Neural cell (in vitro differentiated cells): ENCODE results near the gene CAPN7.

Experiments
- EP300 ChIP-seq: fragments of 450-650 bp; conservative IDR thresholded peaks from 2 replicates; pipeline ENCODE4 v1.6.1; 2014; ENCODE audit warnings: antibody characterized with exemption, mild to moderate bottlenecking, moderate library complexity; ENCODE audit not compliant: poor library complexity, severe bottlenecking
- EZH2 ChIP-seq: fragments of 200-600, 300-800 bp; shearing (Covaris generic), sonication (generic); IDR thresholded peaks from 2 replicates; pipeline ENCODE4 v1.6.1; 2014; ENCODE audit warnings: antibody characterized with exemption, low read length, borderline replicate concordance, mild to moderate bottlenecking; ENCODE audit not compliant: insufficient read depth, poor library complexity, severe bottlenecking
- RAD21 ChIP-seq: fragments of 450-650 bp; conservative IDR thresholded peaks from 2 replicates; pipeline ENCODE4 v1.6.1; 2014; ENCODE audit warnings: antibody characterized with exemption, mild to moderate bottlenecking, moderate library complexity
- TF ChIP-seq, protein P1 (sequence below): fragments of 450-650 bp; IDR thresholded peaks from 2 replicates; pipeline ENCODE4 v1.5.1; 2014; ENCODE audit warnings: antibody characterized with exemption, mild to moderate bottlenecking, moderate library complexity; ENCODE audit not compliant: poor library complexity, severe bottlenecking
- TF ChIP-seq, protein P2 (sequence below): IDR thresholded peaks from 2 replicates; pipeline ENCODE4 v1.6.1; 2012; ENCODE audit warnings: borderline replicate concordance

DNA sequence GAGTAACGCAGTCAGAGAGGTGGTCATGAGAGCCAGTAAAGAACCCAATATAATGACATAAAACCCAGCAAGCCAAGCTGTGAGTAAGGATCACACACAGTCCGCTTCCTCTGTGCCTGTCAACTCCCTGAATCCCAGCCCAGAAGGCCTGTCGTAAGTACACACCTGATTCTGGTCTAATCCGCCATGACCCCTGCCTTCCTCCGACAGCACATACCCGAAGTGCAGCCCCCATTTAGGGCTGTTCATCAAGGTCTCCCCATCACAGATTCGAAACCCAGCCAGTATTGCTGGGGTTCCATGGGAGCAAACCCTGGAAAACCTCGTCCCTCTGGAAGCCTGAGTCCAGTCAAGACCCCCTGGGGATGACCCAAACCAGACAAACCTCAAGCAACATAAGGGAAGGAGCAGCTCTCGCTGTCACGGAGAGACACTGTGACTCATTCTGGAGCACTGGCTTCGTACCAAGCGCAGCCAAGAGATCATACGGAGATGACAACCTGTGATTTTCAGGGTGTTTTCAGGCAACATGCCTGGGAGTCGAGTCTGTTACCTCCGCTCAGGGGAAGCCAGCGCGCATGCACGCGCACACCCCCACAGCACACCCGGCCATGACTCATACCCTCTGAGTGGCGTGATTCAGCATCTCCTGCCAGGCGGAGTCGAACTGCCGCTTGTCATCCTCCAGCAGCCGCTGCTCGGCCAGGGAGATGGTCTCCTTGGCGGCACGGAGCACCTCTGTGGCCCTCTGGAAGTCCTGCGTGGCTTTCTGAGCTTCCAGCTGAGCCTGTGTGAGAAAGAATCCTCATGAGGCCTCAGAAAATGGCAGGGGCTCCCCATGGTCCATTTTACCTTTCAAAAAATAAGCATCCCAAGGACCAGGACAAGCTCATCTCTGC is 63.3 kb downstream of the CAPN7 start:
- TF ChIP-seq, protein P1, sequence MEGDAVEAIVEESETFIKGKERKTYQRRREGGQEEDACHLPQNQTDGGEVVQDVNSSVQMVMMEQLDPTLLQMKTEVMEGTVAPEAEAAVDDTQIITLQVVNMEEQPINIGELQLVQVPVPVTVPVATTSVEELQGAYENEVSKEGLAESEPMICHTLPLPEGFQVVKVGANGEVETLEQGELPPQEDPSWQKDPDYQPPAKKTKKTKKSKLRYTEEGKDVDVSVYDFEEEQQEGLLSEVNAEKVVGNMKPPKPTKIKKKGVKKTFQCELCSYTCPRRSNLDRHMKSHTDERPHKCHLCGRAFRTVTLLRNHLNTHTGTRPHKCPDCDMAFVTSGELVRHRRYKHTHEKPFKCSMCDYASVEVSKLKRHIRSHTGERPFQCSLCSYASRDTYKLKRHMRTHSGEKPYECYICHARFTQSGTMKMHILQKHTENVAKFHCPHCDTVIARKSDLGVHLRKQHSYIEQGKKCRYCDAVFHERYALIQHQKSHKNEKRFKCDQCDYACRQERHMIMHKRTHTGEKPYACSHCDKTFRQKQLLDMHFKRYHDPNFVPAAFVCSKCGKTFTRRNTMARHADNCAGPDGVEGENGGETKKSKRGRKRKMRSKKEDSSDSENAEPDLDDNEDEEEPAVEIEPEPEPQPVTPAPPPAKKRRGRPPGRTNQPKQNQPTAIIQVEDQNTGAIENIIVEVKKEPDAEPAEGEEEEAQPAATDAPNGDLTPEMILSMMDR: no peak
- no peak for TF ChIP-seq RAD21
- TF ChIP-seq EZH2: no peak
- TF ChIP-seq, protein P2, sequence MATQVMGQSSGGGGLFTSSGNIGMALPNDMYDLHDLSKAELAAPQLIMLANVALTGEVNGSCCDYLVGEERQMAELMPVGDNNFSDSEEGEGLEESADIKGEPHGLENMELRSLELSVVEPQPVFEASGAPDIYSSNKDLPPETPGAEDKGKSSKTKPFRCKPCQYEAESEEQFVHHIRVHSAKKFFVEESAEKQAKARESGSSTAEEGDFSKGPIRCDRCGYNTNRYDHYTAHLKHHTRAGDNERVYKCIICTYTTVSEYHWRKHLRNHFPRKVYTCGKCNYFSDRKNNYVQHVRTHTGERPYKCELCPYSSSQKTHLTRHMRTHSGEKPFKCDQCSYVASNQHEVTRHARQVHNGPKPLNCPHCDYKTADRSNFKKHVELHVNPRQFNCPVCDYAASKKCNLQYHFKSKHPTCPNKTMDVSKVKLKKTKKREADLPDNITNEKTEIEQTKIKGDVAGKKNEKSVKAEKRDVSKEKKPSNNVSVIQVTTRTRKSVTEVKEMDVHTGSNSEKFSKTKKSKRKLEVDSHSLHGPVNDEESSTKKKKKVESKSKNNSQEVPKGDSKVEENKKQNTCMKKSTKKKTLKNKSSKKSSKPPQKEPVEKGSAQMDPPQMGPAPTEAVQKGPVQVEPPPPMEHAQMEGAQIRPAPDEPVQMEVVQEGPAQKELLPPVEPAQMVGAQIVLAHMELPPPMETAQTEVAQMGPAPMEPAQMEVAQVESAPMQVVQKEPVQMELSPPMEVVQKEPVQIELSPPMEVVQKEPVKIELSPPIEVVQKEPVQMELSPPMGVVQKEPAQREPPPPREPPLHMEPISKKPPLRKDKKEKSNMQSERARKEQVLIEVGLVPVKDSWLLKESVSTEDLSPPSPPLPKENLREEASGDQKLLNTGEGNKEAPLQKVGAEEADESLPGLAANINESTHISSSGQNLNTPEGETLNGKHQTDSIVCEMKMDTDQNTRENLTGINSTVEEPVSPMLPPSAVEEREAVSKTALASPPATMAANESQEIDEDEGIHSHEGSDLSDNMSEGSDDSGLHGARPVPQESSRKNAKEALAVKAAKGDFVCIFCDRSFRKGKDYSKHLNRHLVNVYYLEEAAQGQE: no peak
- TF ChIP-seq EP300: no peak
